OCI-LY7 (cell line): ENCODE measurements around the gene LSS. TPM values are rescaled to one million over a fixed set of nuclear protein-coding genes. Genes with fewer than 3 reads are reported as not detected.

Source experiments
- BruUV-seq: library from RNA; stranded (reverse); fragments of 400-500 nt; replicated peaks from 2 replicates; lab custom pipeline; 2021; lab: Mats Ljungman, UMichigan
- CTCF ChIA-PET: fragments of 300-600 bp; sonication (Branson Sonifier 250); formaldehyde crosslinking; loops from one replicate; lab custom pipeline; 2022; ENCODE audit warnings: antibody characterized with exemption; ENCODE audit not compliant: unreplicated experiment; lab: Charles Lee
- POLR2A ChIA-PET: fragments of 300-600 bp; sonication (Branson Sonifier 250); formaldehyde crosslinking; loops from one replicate; lab custom pipeline; 2022; ENCODE audit warnings: antibody characterized with exemption; lab: Charles Lee
- DNase-seq: peaks from one replicate; pipeline ENCODE4 v3.0.0-alpha.2; 2015; ENCODE audit warnings: low spot score
- H2AFZ ChIP-seq: fragments of 200-600 bp; sonication (generic), shearing (Covaris generic); 2 replicates; pipeline ENCODE4 v1.6.1; 2014; ENCODE audit warnings: mild to moderate bottlenecking, antibody characterized with exemption, low read length, moderate library complexity
- H3K27ac ChIP-seq: fragments of 200-600 bp; sonication (generic); 2 replicates; pipeline ENCODE4 v1.5.1; 2014; ENCODE audit warnings: mixed run types, low read depth, mild to moderate bottlenecking, moderate library complexity, low read length, inconsistent platforms; ENCODE audit not compliant: poor library complexity, severe bottlenecking
- H3K36me3 ChIP-seq: fragments of 200-600 bp; sonication (generic); 2 replicates; pipeline ENCODE4 v1.6.1; 2014; ENCODE audit warnings: mild to moderate bottlenecking, antibody characterized with exemption, low read length, moderate library complexity, mixed read lengths; ENCODE audit not compliant: insufficient read depth
- H3K4me1 ChIP-seq: fragments of 200-600 bp; sonication (generic); 2 replicates; pipeline ENCODE4 v1.5.1; 2014; ENCODE audit warnings: mild to moderate bottlenecking, low read length; ENCODE audit not compliant: insufficient read depth, poor library complexity, severe bottlenecking
- H3K4me2 ChIP-seq: fragments of 200-600 bp; sonication (generic); 2 replicates; pipeline ENCODE4 v1.6.1; 2014; ENCODE audit warnings: mild to moderate bottlenecking, low read length
- H3K4me3 ChIP-seq: fragments of 200-600 bp; sonication (generic); 2 replicates; pipeline ENCODE4 v1.5.1; 2014; ENCODE audit warnings: mild to moderate bottlenecking, low read depth, low read length; ENCODE audit not compliant: poor library complexity, severe bottlenecking
- H3K79me2 ChIP-seq: fragments of 200-600 bp; sonication (generic); 2 replicates; pipeline ENCODE4 v1.6.1; 2016; ENCODE audit warnings: low read depth, mild to moderate bottlenecking, low read length, moderate library complexity, mixed read lengths; ENCODE audit not compliant: insufficient read depth
- H3K9me2 ChIP-seq: fragments of 200-600 bp; sonication (generic); 2 replicates; pipeline ENCODE4 v1.6.1; 2016; ENCODE audit warnings: mild to moderate bottlenecking, low read length, mixed read lengths; ENCODE audit not compliant: insufficient read depth
- H3K9me3 ChIP-seq: fragments of 200-600 bp; sonication (generic); 2 replicates; pipeline ENCODE4 v1.6.1; 2014; ENCODE audit warnings: mild to moderate bottlenecking, mixed run types, low read length, mixed read lengths
- H4K20me1 ChIP-seq: fragments of 200-600 bp; sonication (generic); 2 replicates; pipeline ENCODE4 v1.6.1; 2014; ENCODE audit warnings: mild to moderate bottlenecking, antibody characterized with exemption, low read length, moderate library complexity, mixed read lengths; ENCODE audit not compliant: insufficient read depth
- CTCF ChIP-seq: fragments of 200-600 bp; sonication (generic); conservative IDR thresholded peaks from 2 replicates; pipeline ENCODE4 v1.5.1; 2014; ENCODE audit warnings: mild to moderate bottlenecking, antibody characterized with exemption, low read length, moderate library complexity, mixed read lengths
- EZH2phosphoT487 ChIP-seq: fragments of 200-600 bp; sonication (generic); IDR thresholded peaks from 2 replicates; pipeline ENCODE4 v1.6.1; 2018; ENCODE audit warnings: low read depth, borderline replicate concordance, mild to moderate bottlenecking, mixed run types, antibody characterized with exemption, low read length, moderate library complexity, mixed read lengths
- intact Hi-C: fragments of 100-400 bp; cut with micrococcal nuclease; formaldehyde crosslinking; loops from one replicate; pipeline ENCODE4 v1.10.0; 2022; ENCODE audit not compliant: unreplicated experiment
- total RNA-seq, 2 experiments: library from RNA; depleted of rRNA in 1 of 2; stranded (reverse); fragments of >200 nt in 1 of 2; shearing (Covaris generic) in 1 of 2; gene quantifications; 2 replicates each; pipeline ENCODE4 v1.2.3, GENCODE V29; 2014 to 2022

The LSS gene
- total RNA-seq, 2 experiments from 2014 or later: 45.4 to 137 TPM

- no peak for TF ChIP-seq CTCF
- TF ChIP-seq EZH2phosphoT487: no peak
- H3K4me3 ChIP-seq: no peak overlapping the region
- H3K4me2 ChIP-seq: no peak overlapping the region
- H4K20me1 ChIP-seq: no peaks in the 10 kb centered on the region
- H3K9me3 ChIP-seq: no peaks in the 10 kb centered on the region
- peaks cover 22% of the 10 kb centered on the region for H3K36me3 ChIP-seq
- no peaks in the 10 kb centered on the region for H3K4me1 ChIP-seq
- DNase-seq: no peak
- no peak overlapping the region for H2AFZ ChIP-seq
- H3K79me2 ChIP-seq: no peaks in the 10 kb centered on the region
- H3K9me2 ChIP-seq: no peaks in the 10 kb centered on the region
- intact Hi-C loops: no loop called here
- CTCF ChIA-PET: no interaction called here
- BruUV-seq: no TSS peak
- H3K27ac ChIP-seq: no peak overlapping the region
- POLR2A ChIA-PET: interaction anchor here (0.6 kb wide), 1 partner anchor 9 kb away, joined by 7 read pairs; no protein-coding TSS in a partner anchor
Measured at GRCh38 chr21:46216132-46216747, 12.3 kb downstream of the LSS start.

GRCh38 chr21:46215436-46216131, 13.0 kb downstream of the LSS start:
- POLR2A ChIA-PET: no interaction called here
- TF ChIP-seq CTCF (no peak), EZH2phosphoT487 (no peak)
- Histone ChIP-seq H3K4me1 (no peaks in the 10 kb centered on the region), H3K27ac (no peak overlapping the region), H4K20me1 (no peaks in the 10 kb centered on the region), H3K9me2 (no peaks in the 10 kb centered on the region), H3K36me3 (peaks cover 17% of the 10 kb centered on the region), H3K79me2 (no peaks in the 10 kb centered on the region), H2AFZ (no peak overlapping the region), H3K4me3 (no peak overlapping the region), H3K9me3 (no peaks in the 10 kb centered on the region), H3K4me2 (no peak overlapping the region)
- CTCF ChIA-PET: no interaction called here
- BruUV-seq: no TSS peak
- DNase-seq: no peak
- intact Hi-C loops: no loop called here
